Panc1 (cell line): ENCODE data around the gene CSH1.
"Not testable (repeated sequence)": the region's sequence is repeated elsewhere in the genome, so short reads cannot be mapped to it uniquely, and the experiment has no call there.

Experiments
- CTCF ChIP-seq: fragments of 450-650 bp; IDR thresholded peaks from 2 replicates; pipeline ENCODE4 v1.5.1; 2017; ENCODE audit warnings: mild to moderate bottlenecking
- POLR2AphosphoS5 ChIP-seq: IDR thresholded peaks from 2 replicates; pipeline ENCODE4 v1.6.1; 2012; ENCODE audit warnings: mild to moderate bottlenecking, low read depth, low read length, moderate library complexity
- REST ChIP-seq, 2 experiments: IDR thresholded peaks; 2 replicates each; pipeline ENCODE4 v1.6.1; 2011 to 2012; ENCODE audit warnings: low read depth in 2 of 2, control low read depth in 1 of 2, low read length in 1 of 2, mild to moderate bottlenecking in 1 of 2, moderate library complexity in 1 of 2; ENCODE audit not compliant: insufficient read depth in 1 of 2
- SIN3A ChIP-seq: IDR thresholded peaks from 2 replicates; pipeline ENCODE4 v1.6.1; 2012; ENCODE audit warnings: low read depth, mild to moderate bottlenecking, low read length, moderate library complexity, borderline replicate concordance; ENCODE audit not compliant: insufficient read depth

DNA sequence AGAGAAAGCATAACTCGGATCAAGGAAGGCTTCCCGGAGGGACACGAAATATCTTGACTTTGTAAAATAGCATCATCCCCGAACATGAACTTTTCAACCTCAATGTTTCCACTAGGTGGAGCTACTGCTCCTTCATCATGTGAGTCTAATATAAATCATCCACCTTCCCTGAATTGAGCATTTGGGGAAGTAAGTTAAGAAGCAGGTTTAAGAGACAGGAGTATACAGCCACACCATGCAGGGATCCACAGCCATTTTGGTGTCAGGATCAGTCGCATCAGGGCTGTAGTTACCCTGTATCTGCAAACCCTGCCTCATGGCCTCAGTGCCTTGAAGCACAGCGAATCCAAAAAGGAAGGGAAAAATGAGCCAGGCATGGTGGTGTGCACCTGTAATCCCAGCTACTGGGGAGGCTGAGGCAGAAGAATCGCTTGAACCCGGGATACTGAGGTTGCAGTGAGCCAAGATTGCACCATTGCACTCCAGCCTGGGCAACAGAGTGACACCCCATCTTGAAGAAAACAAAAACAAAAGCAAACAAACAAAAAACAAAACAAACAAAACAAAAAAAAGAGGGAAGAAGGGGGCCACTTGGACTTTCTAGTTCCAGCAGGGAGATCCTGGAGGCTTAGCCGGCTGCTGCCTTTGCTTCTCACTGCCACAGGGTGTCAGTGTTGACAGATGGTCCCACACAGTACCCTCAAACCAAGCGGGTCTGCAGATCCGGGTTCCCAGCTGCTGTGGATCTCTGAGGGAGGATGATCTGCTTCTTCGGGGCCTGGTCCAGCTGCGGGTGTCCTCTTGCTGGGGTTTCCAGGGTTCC is 7.1 kb downstream of the CSH1 start:
- TF ChIP-seq CTCF, result peak; percentile 74
- TF ChIP-seq SIN3A; REST (IDR thresholded peaks at IDR 0.05; ENCODE audit: insufficient read depth in 1 of 2, low read depth in 2 of 2, low read length in 1 of 2); POLR2AphosphoS5: not testable (repeated sequence)
